RPMI7951 (cell line): ENCODE results near the gene ATXN1. TPM values are rescaled to one million over a fixed set of nuclear protein-coding genes. Genes with fewer than 3 reads are reported as not detected.

Experiments
- DNase-seq: peaks from one replicate; pipeline ENCODE4 v3.0.0-alpha.2; 2012; ENCODE audit warnings: low read depth
- total RNA-seq: library from RNA; depleted of rRNA; stranded (reverse); fragments of >200 nt; shearing (Covaris generic); gene quantifications from 2 replicates; pipeline ENCODE4 v1.2.3, GENCODE V29; 2014

Gene ATXN1
- total RNA-seq, 1 experiment from 2014 or later = 31.2 TPM

DNA sequence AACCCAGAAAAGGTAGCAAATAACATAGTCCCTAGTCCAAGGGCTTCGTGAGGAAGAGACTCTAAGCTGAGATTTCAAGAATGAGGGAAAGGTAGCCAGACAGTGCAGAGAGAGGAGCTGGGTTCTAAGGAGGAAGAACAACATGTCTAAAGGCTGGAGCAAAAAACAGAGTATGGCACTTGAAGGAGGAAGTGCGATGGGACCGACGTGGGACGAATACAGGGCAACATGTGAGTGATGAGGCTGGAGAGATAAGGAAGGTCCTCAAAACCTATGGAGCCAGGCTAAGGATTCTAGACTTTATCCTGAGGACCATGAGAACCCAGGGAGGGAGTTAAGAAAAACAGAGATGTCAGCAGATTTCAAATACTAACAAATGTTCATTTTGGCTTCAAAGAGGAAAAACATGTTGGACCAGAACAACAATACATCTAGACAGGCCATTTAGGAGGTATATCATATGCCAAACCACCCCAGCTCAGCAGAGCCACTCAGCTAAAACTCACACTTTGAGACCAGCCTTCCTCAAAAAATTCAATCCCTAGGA lies 17.5 kb downstream of the ATXN1 start:
- no peak for DNase-seq

- peak; percentile 51 for DNase-seq
Observed at GRCh38 chr6:16742116-16742515, 19.1 kb downstream of the ATXN1 start.

DNA sequence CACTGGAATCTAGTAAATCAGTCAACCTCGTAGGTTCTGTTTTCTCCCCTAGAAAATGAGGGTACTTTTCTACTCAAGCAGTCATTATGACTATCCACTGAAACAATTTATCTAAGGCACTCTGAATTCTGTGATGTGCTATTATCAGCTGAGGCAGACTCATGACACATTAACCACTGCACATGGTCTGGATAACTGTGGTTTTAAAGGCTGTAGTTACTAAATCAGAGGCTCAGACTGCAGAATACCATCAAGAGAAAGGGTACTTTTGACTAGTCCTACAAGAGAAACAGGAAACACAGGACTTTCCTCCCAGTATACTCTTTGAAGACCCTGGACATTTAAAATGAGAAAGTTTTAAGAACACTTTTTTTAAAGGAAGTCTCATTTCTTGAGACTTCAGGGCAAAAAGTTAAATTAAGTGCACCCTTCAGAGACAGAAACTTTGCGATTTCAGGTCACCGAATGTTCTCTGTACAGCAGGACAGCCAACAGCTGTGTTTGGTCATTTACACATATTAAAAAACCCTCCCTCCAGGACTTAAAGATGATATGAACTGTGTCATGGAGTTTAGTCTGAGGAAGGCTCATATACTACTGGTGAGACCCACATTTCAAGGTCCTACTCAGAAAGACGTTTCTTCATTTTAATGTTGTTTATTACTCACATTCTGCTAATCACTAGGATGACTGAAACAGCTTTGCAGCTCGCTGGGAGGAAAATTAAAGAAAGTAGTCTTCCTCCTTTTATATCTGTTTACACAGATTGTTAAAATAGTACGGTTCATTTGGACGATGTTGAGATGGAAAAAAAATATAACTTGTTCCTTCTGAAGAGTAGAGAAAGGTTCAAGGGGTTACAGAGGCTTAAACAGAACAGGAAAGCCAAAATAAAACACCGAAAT lies 19.9 kb downstream of the ATXN1 start:
- peak; percentile 97 for DNase-seq

- DNase-seq = no peak
Observed at GRCh38 chr6:16740097-16740496, 21.2 kb downstream of the ATXN1 start.

DNA sequence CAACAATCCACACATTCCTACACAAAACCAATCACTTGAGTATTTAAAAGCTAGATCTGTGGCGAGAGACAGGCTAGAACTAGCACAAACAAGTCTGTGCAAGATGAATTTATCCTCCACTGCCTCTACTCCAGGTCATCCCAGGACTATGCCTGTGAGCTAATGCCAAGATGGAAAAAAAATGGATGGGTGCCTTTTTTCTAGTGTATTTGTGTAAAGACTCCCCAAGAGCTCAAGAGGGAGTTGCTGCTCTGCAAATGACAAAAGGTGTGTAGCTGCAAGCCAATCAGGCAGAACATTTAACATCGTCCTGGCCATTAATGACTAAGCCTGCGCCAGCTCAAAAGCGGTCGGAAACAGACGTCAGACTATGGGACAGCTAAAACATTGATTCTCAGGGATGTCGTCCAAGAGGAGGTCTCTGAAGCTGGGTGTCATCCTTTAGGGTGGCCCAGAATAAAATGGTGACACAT lies 21.9 kb downstream of the ATXN1 start:
- peak; percentile 72 for DNase-seq

GRCh38 chr6:16737925-16738324 lies 23.3 kb downstream of the ATXN1 start:
- no peak for DNase-seq

- DNase-seq = peak; percentile 64
Observed at GRCh38 chr6:16736856-16737775, 24.1 kb downstream of the ATXN1 start.

- DNase-seq = no peak
Observed at GRCh38 chr6:16735014-16735413, 26.2 kb downstream of the ATXN1 start.

DNA sequence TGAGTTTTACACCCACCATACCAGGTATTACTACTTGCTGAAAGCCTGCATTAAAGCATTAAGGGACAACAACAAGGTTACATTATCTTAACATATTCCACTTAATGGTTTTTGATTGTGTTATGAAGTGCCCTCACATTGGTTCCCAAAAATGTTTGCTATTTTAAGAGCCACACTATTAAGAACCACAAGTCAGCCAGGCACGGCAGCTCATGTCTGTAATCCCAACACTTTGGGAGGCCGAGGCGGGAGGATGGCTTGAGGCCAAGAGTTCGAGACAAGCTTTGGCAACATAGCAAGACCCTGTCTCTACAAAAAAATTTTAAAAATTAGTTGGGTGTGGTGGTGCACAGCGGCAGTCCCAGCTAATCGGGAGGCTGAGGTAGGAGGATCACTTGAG lies 28.2 kb downstream of the ATXN1 start:
- DNase-seq = no peak

DNA sequence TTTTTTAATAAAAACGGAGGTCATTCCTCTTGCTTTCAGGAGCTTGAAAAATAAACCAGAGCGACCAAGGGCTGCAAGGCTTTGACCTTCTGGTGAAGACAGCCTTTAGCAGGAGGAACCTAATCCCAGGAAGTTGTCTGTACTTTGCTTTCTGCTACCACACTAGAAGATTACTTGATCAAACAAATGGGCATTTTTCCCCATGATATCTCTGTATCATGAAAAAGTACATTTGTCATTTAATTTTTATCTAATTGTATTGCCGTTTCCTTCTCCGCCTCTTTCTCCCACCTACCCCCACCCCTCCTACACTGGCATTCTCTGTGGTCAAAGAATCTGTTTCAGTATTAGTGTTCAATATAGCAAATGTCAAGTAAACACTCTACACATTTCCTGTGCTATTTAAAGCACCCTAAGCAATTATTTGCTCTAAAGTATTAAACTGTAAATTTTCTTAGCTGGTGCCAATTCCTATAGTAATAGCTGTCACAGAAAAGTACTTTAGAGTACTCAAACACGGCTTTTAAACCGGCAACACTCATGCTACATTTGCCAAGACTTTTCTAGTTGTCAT lies 29.7 kb downstream of the ATXN1 start:
- DNase-seq = no peak

GRCh38 chr6:16730738-16731477 lies 30.4 kb downstream of the ATXN1 start:
- no peak for DNase-seq

DNA sequence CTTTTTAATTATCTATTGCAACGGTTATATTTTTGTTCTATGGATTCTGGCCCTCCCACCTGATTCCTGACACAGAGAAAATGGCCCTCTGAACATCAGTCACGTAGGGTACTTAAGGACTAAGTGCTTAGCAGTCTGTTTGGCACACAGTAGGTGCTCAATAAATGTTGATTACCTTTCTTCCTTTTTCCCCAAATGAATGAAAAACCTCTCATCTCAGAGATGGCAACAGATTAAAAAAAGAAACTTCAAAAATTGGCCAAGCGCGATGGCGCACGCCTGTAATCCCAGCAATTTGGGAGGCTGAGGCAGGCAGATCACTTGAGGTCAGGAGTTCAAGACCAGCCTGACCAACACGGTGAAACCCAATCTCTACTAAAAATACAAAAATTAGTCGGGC lies 31.5 kb downstream of the ATXN1 start:
- no peak for DNase-seq

DNA sequence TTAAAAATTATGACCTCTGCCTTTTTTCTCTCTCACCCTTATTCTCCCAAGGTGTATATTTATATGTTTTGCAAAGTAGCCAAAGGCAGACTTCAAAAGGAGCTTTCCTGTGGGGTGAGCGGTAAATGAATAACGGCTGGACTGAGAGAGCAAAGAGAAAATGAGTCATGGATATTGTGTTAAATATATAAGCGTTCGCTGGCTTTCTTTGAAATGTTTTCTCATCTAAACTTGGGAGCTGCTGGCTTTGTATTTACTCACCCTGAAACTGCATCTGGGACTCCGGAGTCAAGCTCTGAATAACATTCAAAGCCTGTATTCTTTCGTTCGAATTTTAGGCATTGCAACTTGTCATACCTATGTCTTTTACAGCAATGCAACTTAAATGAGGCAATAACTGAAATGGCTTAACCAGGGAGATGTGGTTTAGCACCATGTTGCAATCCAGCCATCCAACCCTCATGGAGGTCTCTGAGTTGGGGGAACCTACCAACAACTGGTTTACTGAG lies 32.0 kb downstream of the ATXN1 start:
- peak; percentile 80 for DNase-seq

- DNase-seq = no peak
Observed at GRCh38 chr6:16728513-16729182, 32.6 kb downstream of the ATXN1 start.

DNA sequence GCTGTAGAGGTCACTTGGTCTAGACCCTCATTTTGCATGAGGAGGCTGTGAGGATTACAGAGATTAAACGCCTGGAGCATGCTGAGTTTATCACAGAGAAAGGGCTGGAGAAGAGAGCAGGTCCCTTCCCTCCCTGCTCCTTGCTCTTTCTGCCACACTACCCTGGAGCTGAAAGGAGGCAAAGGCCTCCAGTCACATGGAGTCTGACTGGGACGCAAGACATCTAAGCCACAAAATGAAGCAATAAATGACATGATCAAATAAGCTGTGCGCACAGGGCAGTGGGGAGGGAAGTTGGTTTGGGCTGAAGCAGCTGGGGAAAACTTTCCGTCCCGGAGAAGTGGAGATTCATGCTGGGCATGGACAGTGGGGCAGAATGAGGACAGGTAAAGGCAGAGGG lies 33.3 kb downstream of the ATXN1 start:
- DNase-seq = peak; percentile 82

DNA sequence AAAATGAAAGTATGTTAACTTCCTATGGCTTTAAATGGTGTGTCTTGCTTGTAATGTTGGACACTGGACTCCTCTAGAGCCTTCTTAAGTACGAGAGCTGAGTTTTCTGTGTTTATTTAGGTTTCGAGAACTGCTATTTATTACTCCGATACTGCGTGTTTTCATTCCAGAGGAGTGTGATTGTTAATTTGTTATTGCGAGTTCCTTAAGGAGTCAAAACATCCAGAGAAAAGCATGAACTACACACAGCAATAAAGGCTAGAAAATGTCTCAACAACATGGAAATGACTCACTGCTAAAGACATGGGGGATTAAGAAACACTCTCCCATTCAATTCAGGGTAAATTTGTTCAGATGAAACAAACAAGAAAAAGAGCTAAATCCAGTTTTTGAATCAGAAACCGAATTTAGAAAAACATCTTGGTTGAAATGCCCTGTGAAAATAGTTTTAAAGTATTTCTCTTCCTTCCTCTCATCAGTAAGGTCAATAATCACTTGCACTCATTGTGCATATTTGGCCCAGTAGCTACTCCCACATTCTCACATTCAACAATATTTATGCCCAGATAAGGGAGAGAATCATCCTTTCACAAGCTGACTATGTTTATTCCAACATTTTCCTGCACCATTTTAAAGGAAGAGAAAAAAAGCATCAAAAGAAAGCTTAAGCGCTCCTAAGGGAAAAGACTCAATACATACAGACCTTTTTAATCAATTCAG lies 36.0 kb downstream of the ATXN1 start:
- DNase-seq = peak; percentile 59

DNA sequence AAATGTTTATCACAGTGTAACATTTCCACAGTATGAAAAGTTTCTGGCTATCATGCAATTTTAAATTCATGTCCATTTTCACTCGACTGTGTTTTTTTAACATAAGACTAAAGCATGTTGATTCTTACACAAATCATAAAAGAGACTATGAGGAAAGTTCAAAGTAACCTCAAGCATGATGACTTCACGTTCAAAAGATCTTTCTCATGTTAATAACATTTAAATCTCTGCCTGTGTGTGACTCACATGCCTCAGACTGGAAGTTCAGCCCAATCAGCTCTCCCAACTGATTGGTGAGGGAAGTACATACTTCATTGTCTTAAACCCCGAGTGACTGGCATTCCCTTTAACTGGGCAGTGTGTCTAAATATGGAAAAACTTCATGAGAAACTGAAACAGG lies 37.4 kb downstream of the ATXN1 start:
- DNase-seq = peak; percentile 93

- no peak for DNase-seq
Observed at GRCh38 chr6:16723402-16723801, 37.9 kb downstream of the ATXN1 start.

DNA sequence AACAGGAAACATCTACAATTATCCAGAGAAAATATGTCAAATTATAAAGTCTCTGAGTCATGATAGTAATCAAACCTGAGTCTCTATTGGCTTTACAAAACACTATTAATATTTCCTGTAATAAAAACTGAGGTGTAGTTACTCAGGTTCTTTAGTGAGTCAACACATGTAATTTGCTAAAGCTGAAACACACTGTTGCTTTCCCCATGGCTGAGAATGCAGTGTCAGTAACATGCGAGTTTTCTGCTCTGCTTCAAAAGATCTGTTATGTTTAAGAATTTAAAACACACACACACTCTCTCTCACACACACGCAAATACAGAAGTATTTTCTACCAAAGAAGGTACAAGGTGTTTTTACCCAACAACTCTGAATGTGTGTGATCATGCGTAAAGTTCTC lies 38.6 kb downstream of the ATXN1 start:
- DNase-seq = no peak

GRCh38 chr6:16721977-16722376 lies 39.3 kb downstream of the ATXN1 start:
- no peak for DNase-seq
